Nephron (organoid): Measurements from ENCODE around the gene FHAD1.

Experiments
- H3K27ac Mint-ChIP-seq, 3 experiments: 2 replicates each; pipeline ENCODE4 v1.8.0; 2020; ENCODE audit warnings: mixed read lengths in 3 of 3, mild to moderate bottlenecking in 2 of 3, moderate library complexity in 1 of 3
- H3K27me3 Mint-ChIP-seq: 2 replicates; pipeline ENCODE4 v1.8.0; 2021; ENCODE audit warnings: low read depth, mild to moderate bottlenecking, moderate library complexity, mixed read lengths
- H3K36me3 Mint-ChIP-seq: 2 replicates; pipeline ENCODE4 v1.8.0; 2020; ENCODE audit warnings: low read depth, mixed read lengths
- H3K4me1 Mint-ChIP-seq: 2 replicates; pipeline ENCODE4 v1.8.0; 2020; ENCODE audit warnings: mixed read lengths
- H3K4me3 Mint-ChIP-seq, 3 experiments: 2 replicates each; pipeline ENCODE4 v1.8.0; 2020; ENCODE audit warnings: mild to moderate bottlenecking in 3 of 3, mixed read lengths in 3 of 3, moderate library complexity in 2 of 3
- H3K9me3 Mint-ChIP-seq: 2 replicates; pipeline ENCODE4 v1.8.0; 2020; ENCODE audit warnings: mixed read lengths
- CTCF ChIP-seq, 3 experiments: fragments of 200-600 bp; sonication (generic); IDR thresholded peaks; one replicate each; pipeline ENCODE4 v1.5.0; 2021; ENCODE audit warnings: antibody characterized with exemption in 3 of 3; ENCODE audit not compliant: unreplicated experiment in 3 of 3

Gene FHAD1

GRCh38 chr1:15255582-15256149, 8.6 kb downstream of the FHAD1 start:
- TF ChIP-seq CTCF (IDR thresholded peaks at IDR 0.05; ENCODE audit: unreplicated experiment in 3 of 3) = no peak
- Mint-ChIP-seq H3K27ac (no peak overlapping the region), H3K4me3 (no peak overlapping the region), H3K4me1 (peaks cover 11% of the 10 kb centered on the region), H3K9me3 (no peaks in the 10 kb centered on the region), H3K36me3 (no peaks in the 10 kb centered on the region), H3K27me3 (peaks cover 48% of the 10 kb centered on the region)

- no peak for TF ChIP-seq CTCF (IDR thresholded peaks at IDR 0.05; ENCODE audit: unreplicated experiment in 3 of 3)
- no peak overlapping the region for H3K4me3 Mint-ChIP-seq
- H3K36me3 Mint-ChIP-seq = no peaks in the 10 kb centered on the region
- no peaks in the 10 kb centered on the region for H3K9me3 Mint-ChIP-seq
- peaks cover 44% of the 10 kb centered on the region for H3K27me3 Mint-ChIP-seq
- H3K27ac Mint-ChIP-seq = no peak overlapping the region
- H3K4me1 Mint-ChIP-seq = peaks cover 11% of the 10 kb centered on the region
These were observed 9.6 kb downstream of the FHAD1 start for GRCh38 chr1:15256584-15256983.

- Mint-ChIP-seq H3K27ac (no peak overlapping the region), H3K36me3 (no peaks in the 10 kb centered on the region), H3K27me3 (peaks cover 44% of the 10 kb centered on the region), H3K4me3 (no peak overlapping the region), H3K4me1 (peaks cover 11% of the 10 kb centered on the region), H3K9me3 (no peaks in the 10 kb centered on the region)
- TF ChIP-seq CTCF (IDR thresholded peaks at IDR 0.05; ENCODE audit: unreplicated experiment in 3 of 3) = no peak
These were observed 10.3 kb downstream of the FHAD1 start for GRCh38 chr1:15257309-15257708.

DNA sequence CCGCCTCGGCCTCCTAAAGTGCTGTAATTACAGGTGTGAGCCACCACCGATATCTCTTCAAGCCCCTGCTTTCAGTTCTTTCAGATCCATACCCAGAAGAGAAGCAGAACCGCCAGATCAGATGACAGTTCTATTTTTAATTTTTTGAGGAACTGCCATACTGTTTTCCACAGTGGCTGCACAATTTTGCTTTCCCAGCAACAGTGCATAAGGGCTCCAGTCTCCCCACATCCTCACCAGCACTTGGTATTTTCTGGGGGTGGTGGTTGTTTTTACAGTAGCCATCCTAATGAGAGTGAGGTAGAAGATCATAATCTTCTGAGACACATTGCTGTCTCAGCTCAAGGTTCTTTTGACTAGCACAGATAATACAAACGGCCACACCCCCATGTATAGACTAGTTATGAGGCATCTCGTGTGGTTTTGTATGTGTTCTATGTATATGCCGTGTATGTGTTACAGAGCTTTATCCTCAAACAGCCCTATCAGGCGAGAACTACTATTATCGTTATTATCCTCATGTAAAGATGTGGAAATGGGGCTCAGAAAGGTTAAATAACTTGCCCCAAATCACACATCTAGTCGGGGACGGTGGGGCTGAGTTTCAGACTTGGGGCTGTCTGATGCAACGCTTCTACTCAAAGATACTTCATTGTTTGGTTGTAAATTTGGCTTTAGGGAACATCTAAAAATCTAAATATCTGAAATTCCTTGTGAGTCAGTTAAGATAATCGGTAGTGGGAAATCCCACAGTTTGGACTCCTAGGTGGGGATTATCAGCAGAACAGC, 12.0 kb downstream of the FHAD1 start:
- Mint-ChIP-seq H3K9me3 (no peaks in the 10 kb centered on the region), H3K4me1 (peaks cover 11% of the 10 kb centered on the region), H3K27ac (no peak overlapping the region), H3K4me3 (no peak overlapping the region), H3K27me3 (peaks cover 37% of the 10 kb centered on the region), H3K36me3 (no peaks in the 10 kb centered on the region)
- TF ChIP-seq CTCF (IDR thresholded peaks at IDR 0.05; ENCODE audit: unreplicated experiment in 3 of 3) = no peak

DNA sequence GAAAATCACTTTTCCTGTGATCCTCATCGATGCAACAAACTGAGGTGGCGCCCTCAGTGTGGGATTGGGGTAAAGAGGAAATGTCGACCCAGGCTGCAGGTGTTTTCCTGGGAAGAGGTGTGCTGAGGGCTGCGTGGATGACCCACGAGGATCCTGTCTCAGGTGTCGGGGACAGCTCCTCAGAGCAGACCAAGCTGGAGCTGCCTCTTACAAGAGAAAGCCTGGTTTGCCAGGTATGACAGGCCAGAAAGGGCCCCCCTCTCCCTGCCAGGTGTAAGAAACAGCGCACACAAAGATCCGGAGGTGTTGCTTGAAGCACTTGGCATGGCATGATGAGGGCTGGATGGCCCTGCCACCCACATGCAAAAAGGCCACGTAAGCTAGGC, 12.6 kb downstream of the FHAD1 start:
- Mint-ChIP-seq H3K4me1 (peaks cover 5% of the 10 kb centered on the region), H3K27me3 (peaks cover 37% of the 10 kb centered on the region), H3K36me3 (no peaks in the 10 kb centered on the region), H3K4me3 (no peak overlapping the region), H3K9me3 (peaks cover 3% of the 10 kb centered on the region), H3K27ac (no peak overlapping the region)
- no peak for TF ChIP-seq CTCF (IDR thresholded peaks at IDR 0.05; ENCODE audit: unreplicated experiment in 3 of 3)
